ENCODE data around the gene AHR.
"Not testable (repeated sequence)": the region's sequence is repeated elsewhere in the genome, so short reads cannot be mapped to it uniquely, and the experiment has no call there.

Gene AHR

GRCh38 chr7:17342756-17343155 is 44.3 kb downstream of the AHR start:
- DNase-seq, result no peak

DNA sequence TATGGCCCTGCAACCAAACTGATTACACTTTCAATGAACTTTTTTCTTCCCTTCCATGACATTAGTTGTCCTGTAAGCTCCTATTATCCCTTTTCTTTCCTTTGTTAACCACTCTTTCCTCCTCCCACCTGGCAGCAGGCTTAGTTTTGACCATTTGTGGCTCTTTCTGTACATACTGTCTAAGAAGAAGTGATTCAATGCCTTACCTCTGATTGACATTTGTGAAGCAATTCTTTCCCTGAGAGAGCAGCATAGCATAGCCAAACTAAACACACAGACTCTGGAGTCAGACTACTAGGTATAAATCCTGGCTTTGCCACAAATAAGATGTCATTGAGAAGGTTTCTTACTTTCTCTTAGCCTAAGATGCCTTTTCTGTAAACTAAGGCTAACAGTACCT is 48.9 kb downstream of the AHR start:
- no peak for DNase-seq

GRCh38 chr7:17348932-17349331 is 50.5 kb downstream of the AHR start:
- not testable (repeated sequence) for DNase-seq

GRCh38 chr7:17350321-17350720 is 51.9 kb downstream of the AHR start:
- DNase-seq, result not testable (repeated sequence)

DNA sequence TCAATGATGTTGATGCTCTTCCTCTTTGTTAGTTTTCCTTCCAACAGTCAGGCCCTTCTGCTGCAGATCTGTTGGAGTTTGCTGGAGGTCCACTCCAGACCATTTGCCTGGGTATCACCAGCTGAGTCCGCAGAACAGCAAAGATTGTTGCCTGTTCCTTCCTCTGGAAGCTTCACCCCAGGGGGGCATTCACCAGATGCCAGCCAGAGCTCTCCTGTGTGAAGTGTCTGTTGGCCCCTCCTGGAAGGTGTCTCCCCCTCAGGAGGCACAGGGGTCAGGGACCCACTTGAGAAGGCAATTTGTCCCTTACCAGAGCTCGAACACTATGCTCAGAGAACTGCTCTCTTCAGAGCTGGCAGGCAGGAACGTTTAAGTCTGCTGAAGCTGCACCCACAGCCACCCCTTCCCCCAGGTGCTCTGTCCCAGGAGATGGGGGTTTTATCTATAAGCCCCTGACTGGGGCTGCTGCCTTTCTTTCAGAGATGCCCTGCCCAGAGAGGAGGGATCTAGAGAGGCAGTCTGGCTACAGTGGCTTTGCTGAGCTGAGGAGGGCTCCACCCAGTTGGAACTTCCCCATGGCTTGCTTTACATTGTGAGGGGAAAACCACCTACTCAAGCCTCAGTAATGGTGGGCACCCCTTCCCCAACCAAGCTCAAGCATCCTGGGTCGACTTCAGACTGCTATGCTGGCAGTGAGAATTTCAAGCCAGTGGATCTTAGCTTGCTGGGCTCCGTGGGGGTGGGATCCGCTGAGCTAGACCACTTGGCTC is 55.4 kb downstream of the AHR start:
- not testable (repeated sequence) for DNase-seq

DNA sequence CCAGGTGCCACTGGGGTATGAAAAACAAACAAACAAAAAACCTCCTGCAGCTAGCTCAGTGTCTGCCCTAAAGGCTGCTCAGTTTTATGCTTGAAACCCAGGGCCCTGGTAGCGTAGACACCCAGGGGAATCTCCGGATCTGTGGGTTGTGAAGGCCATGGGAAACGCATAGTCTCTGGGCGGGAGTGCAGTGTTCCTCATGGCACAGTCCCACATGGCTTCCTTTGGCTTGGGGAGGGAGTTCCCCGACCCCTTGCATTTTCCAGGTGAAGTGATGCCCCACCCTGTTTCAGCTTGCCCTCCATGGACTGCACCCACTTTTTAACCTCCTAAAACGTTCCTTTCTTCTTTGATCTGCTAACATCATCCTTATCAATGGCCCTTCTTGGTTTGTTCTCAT is 56.0 kb downstream of the AHR start:
- DNase-seq, result no peak

GRCh38 chr7:17355050-17355449 is 56.6 kb downstream of the AHR start:
- DNase-seq, result no peak

DNA sequence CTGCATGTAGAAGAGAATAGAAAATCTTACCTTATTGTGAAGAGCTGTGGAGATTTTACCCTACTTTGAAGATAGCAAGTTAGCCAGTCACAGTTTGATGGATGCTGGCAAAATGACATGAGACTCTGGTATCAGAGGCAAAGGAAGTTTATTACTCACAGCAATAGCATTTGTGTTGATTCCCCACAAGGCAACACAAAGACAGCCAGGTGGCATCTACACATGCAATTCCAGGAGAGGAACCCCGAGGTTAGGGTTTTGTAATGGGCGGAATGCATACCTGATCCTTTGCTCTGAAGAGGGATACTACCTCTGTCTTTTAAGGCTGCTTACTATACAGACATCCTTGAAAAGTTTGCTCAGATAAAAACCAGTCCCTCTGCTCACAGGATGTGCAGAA is 59.5 kb downstream of the AHR start:
- no peak for DNase-seq

DNA sequence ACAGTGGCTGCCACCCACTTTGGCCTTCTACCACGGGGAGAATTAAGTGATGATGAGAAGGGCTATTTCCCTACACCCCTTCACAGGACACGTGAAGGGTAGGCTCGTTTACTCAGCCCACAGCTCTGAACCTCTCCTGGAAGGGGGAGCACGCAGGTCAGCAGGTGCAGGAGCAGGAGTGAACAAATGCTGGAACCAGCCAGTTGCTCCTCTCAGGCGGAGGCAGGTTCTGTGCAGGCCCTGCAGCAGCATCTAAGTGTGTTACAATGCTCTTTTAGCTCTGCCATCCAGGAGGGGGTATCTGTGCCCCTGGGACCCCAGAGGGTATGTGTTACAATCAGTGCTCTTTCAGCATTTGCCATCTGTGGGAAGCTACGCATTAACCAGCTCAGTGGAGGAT is 61.2 kb downstream of the AHR start:
- DNase-seq, result no peak

GRCh38 chr7:17362439-17363105 is 64.1 kb downstream of the AHR start:
- DNase-seq, result no peak

DNA sequence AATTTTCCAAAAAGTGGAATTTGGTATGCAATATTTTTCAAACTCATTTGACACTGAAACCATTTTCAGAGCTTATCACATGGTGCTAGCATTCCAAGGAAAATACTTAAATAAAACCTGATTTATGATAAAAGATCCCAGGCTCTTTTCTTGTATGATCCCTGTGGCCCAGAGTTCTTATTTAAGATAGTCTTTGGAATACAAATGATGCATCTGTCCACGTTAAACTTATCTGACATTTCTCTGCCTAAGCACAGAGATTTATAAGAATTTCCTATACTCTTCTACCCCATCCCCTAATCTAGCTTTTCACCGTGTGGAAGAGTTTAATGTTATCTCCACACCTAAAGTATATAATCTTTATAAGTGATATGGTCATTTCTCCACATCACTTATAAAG is 66.2 kb downstream of the AHR start:
- no peak for DNase-seq

DNA sequence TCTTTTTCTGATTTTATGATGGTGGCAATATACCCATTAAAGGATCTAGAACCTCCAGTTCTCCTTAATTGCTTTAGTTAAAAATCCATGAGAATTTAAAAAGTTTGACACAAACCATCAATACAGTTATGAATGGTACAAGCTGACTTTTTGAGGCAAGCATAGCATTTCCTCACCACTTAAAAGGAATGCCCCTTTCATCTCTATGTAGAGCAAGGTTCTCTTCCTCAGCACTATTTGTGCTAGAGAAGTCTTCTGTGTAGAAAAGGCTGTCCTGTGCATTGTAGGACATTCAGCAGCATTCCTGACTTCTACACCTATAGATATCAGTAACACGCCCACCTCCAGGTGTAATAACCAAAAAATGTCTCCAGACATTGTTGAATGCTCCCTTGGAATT is 67.3 kb downstream of the AHR start:
- DNase-seq, result no peak

- DNase-seq, result no peak
These were observed 69.0 kb downstream of the AHR start for GRCh38 chr7:17367502-17367901.

DNA sequence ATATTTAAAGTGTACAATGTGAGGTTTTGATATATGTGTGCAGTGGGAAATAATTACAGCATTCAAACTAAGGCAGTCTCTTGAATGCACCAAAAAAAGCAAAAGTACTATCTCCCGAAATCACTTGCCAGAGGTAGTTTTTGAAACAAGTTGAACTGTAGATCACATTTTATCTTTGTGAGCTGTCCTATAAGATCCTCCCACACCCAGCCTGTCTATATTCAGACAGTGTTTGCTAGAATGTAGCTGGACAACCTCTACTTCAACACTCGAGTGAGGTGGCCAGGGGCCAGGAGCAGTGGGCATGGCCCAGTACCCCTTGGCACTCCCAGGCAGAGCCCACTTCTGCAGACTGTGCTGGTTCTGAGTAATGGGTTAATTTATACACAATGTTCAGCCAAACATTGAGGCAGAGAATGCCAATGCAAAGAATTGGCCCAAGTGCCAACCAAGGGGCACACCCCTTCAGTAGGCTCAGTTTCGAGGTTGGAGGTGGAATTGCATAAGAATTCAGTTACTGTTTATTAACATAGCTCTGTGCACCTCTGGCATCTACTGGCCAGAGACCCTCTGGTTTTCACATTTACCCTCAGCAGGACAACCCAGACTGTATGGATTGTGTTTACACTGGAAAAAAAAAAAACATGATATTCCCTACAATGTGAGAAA is 70.5 kb downstream of the AHR start:
- no peak for DNase-seq

GRCh38 chr7:17369691-17370426 is 71.4 kb downstream of the AHR start:
- no peak for DNase-seq

GRCh38 chr7:17370901-17371585 is 72.6 kb downstream of the AHR start:
- no peak for DNase-seq

DNA sequence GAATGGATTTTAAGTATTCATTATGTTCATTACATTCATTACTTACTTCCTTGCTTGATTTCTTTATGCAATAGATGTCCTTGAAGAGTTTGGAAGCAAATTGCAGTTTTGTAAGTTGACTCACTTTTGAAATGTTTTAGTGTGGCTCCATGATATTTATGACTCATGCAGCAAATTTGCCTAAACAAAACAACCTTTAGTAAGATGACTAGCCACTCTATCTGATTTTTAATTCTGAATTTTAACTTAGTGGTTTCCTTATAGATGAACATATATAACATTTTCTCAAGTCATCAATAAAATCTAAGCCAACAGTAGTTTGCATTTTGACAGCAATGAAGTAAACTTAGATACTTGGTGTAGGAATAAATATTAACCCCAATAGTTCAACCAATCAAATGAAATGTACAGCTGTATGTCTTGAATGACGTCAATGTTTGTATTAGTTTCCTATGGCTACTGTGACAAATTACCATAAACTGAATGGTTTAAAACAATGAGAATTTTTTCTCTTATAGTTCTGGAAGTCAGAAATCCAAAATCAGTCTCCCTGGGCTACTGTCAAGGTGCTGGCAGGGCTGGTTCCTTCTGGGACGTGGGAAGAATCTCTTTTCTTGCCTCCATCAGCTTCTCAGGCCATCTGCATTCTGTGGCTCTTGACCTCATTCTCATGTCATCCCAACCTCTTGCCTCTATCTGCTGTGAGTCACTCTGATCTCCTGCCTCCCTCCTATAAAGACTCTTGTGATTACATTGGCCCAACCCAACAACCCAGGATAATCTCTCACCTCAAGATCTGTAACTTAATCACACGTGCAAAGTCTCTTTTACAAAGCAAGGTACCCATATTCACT is 73.4 kb downstream of the AHR start:
- DNase-seq, result no peak

- no peak for DNase-seq
These were observed 75.7 kb downstream of the AHR start for GRCh38 chr7:17374157-17374556.

GRCh38 chr7:17374654-17375053 is 76.2 kb downstream of the AHR start:
- DNase-seq, result no peak

- DNase-seq, result no peak
These were observed 78.1 kb downstream of the AHR start for GRCh38 chr7:17376595-17376994.

DNA sequence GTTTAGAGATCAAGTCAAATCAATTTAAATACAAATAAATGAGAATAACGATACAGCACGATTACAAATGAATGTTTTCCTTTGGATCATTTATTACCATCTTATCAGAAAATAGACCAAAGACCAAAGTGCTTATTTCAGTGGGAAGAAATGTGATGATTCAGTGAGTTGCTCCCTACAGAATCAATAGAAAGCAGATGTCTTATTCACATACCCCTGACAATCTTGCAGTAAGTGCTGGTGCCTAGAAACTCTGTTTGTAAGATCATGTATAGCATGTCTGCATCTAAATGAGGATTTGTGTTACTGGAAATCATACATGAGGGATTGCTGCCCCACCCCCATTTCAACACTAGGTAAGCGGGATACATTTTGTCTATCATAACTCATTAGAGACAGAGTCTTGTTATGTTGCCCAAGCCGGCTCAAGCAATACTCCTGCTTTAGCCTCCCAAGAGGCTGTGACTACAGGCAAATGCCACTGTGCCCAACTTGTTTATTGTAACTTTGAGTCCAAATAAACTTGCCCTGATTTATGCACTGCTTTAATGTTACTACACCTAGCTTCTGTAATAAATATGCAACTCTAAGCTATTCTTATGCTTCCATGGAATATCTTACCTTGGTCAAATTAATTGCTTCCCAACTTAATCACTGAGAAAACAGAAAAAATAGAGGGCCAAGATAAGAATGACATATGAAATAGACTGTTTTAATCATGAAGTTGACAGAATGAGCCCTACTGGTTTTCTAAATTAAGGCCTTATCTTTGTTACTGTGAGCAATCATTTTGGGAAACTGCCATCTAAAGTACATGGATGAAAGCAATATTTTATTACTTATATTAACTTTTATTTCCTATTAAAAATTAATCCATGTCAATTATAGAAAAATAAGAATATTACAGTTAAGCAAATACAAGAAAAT is 82.5 kb downstream of the AHR start:
- no peak for DNase-seq

Measured in CD4-positive, alpha-beta T cell treated with Interleukin-12 subunit alpha and Interleukin-12 subunit beta, for 1 hour (primary cell).